ENCODE measurements around the gene OR1N1. TPM values are rescaled to one million over a fixed set of nuclear protein-coding genes. Genes with fewer than 3 reads are reported as not detected.
A peak's percentile ranks its signal among the peaks of the same experiment; 100 is the strongest.

OR1N1 gene
- total RNA-seq, 1 experiment from 2014 or later = not detected

- Histone ChIP-seq H3K36me3 (no peaks in the 10 kb centered on the region), H3K9me3 (replicated peaks) (no peaks in the 10 kb centered on the region), H3K4me3 (no peak overlapping the region), H3K27me3 (peaks cover 9% of the 10 kb centered on the region; the same call in 1 of the 2 replicates), H3K4me1 (no peaks in the 10 kb centered on the region), H3K27ac (no peak overlapping the region)
- DNase-seq = no peak
These were observed 8.9 kb downstream of the OR1N1 start for GRCh38 chr9:122518226-122518625.

- Histone ChIP-seq H3K9me3 (replicated peaks) (no peaks in the 10 kb centered on the region), H3K36me3 (no peaks in the 10 kb centered on the region), H3K4me3 (no peak within 1 kb of the TSS), H3K27me3 (peaks cover 15% of the 10 kb centered on the region), H3K27ac (no peak within 1 kb of the TSS), H3K4me1 (no peaks in the 10 kb centered on the region)
- DNase-seq = no peak
These were observed 16.6 kb downstream of the OR1N1 start, which contains the start of gene OR1J2 for GRCh38 chr9:122510502-122510901. OR1J2 (plus strand) TSS chr9:122510802; CDS start chr9:122510802, 0 bp downstream.

GRCh38 chr9:122506964-122507363 is 20.1 kb downstream of the OR1N1 start:
- no peak overlapping the region for H3K27ac ChIP-seq
- H3K4me1 ChIP-seq = no peaks in the 10 kb centered on the region
- H3K36me3 ChIP-seq = no peaks in the 10 kb centered on the region
- H3K27me3 ChIP-seq = peaks cover 12% of the 10 kb centered on the region
- DNase-seq = no peak
- H3K9me3 ChIP-seq (replicated peaks) = no peaks in the 10 kb centered on the region
- no peak overlapping the region for H3K4me3 ChIP-seq

GRCh38 chr9:122498883-122499288 is 28.2 kb downstream of the OR1N1 start:
- Histone ChIP-seq H3K36me3 (no peaks in the 10 kb centered on the region), H3K27me3 (peaks cover 8% of the 10 kb centered on the region), H3K27ac (no peak overlapping the region), H3K4me1 (no peaks in the 10 kb centered on the region), H3K4me3 (no peak overlapping the region), H3K9me3 (replicated peaks) (no peaks in the 10 kb centered on the region)
- peak; percentile 70 to 80 for DNase-seq

- no peaks in the 10 kb centered on the region for H3K4me1 ChIP-seq
- H3K4me3 ChIP-seq = no peak overlapping the region
- DNase-seq = no peak
- H3K36me3 ChIP-seq = no peaks in the 10 kb centered on the region
- no peaks in the 10 kb centered on the region for H3K9me3 ChIP-seq (replicated peaks)
- H3K27me3 ChIP-seq = peaks cover 11% of the 10 kb centered on the region
- H3K27ac ChIP-seq = no peak overlapping the region
These were observed 48.0 kb downstream of the OR1N1 start for GRCh38 chr9:122479062-122479461.

- Histone ChIP-seq H3K27ac (no peak within 1 kb of the TSS), H3K4me3 (no peak within 1 kb of the TSS), H3K27me3 (peaks cover 6% of the 10 kb centered on the region), H3K36me3 (no peaks in the 10 kb centered on the region), H3K9me3 (replicated peaks) (no peaks in the 10 kb centered on the region), H3K4me1 (no peaks in the 10 kb centered on the region)
- no peak for DNase-seq
These were observed 49.3 kb downstream of the OR1N1 start, which contains the start of gene OR1J1 for GRCh38 chr9:122477826-122478225. OR1J1 (minus strand) TSS chr9:122477926; CDS start chr9:122477926, 0 bp downstream.

- no peaks in the 10 kb centered on the region for H3K4me1 ChIP-seq
- H3K27me3 ChIP-seq = peaks cover 6% of the 10 kb centered on the region
- H3K9me3 ChIP-seq (replicated peaks) = no peaks in the 10 kb centered on the region
- no peaks in the 10 kb centered on the region for H3K36me3 ChIP-seq
- DNase-seq = no peak
- H3K27ac ChIP-seq = no peak overlapping the region
- no peak overlapping the region for H3K4me3 ChIP-seq
These were observed 49.7 kb downstream of the OR1N1 start for GRCh38 chr9:122477346-122477745.

Other genes with a start within 250 kb of the OR1N1 start
- 0.85 and 1.2 TPM in 2 replicates for gene PTGS1, start 156.3 kb downstream of the OR1N1 start, total RNA-seq (2014; rRNA removed; shearing (Covaris generic))
- not detected in 2 replicates for gene OR1J1, start 49.4 kb downstream of the OR1N1 start, total RNA-seq (2014; rRNA removed; shearing (Covaris generic))
- gene OR1J2, start 16.5 kb downstream of the OR1N1 start, total RNA-seq (2014; rRNA removed; shearing (Covaris generic)) = not detected in 2 replicates
- not detected in 2 replicates for gene OR1J4, start 8.2 kb downstream of the OR1N1 start, total RNA-seq (2014; rRNA removed; shearing (Covaris generic))
- not detected in 2 replicates for gene OR1N2, start 25.8 kb upstream of the OR1N1 start, total RNA-seq (2014; rRNA removed; shearing (Covaris generic))
- gene OR1L8, start 56.1 kb upstream of the OR1N1 start, total RNA-seq (2014; rRNA removed; shearing (Covaris generic)) = not detected in 2 replicates
- not detected in 2 replicates for gene OR1Q1, start 87.4 kb upstream of the OR1N1 start, total RNA-seq (2014; rRNA removed; shearing (Covaris generic))
- gene OR1B1, start 130.3 kb upstream of the OR1N1 start, total RNA-seq (2014; rRNA removed; shearing (Covaris generic)) = not detected in 2 replicates
- not detected in 2 replicates for gene OR1L1, start 134.4 kb upstream of the OR1N1 start, total RNA-seq (2014; rRNA removed; shearing (Covaris generic))
- gene OR1L3, start 147.8 kb upstream of the OR1N1 start, total RNA-seq (2014; rRNA removed; shearing (Covaris generic)) = not detected in 2 replicates
- not detected in 2 replicates for gene OR1L4, start 196.7 kb upstream of the OR1N1 start, total RNA-seq (2014; rRNA removed; shearing (Covaris generic))
- not detected in 2 replicates for gene OR1L6, start 215.0 kb upstream of the OR1N1 start, total RNA-seq (2014; rRNA removed; shearing (Covaris generic))